Muscle of back (tissue), 11 donors: ENCODE results near the gene BTF3L4. TPM values are rescaled to one million over a fixed set of nuclear protein-coding genes. Genes with fewer than 3 reads are reported as not detected.
"Not testable (repeated sequence)": the region's sequence is repeated elsewhere in the genome, so short reads cannot be mapped to it uniquely, and the experiment has no call there.

Experiments used
- DNase-seq, 3 donors: peaks; one replicate each; pipeline versions ENCODE4 v3.0.0 to v3.0.0-alpha.2; 2013
- polyA plus RNA-seq, 10 donors: library from polyadenylated mRNA; unstranded; fragments of 120-200 nt; gene quantifications; one replicate each; pipeline ENCODE4 v1.2.1, GENCODE V29; 2013; ENCODE audit not compliant: insufficient read length in 10 of 10

The BTF3L4 gene
- polyA plus RNA-seq, 10 donors: 64.5 to 84.7 (median 75.4) TPM

- peak in 1 of 3 donors; percentile 13 for DNase-seq
Measured at GRCh38 chr1:52054496-52055065, 1.5 kb upstream of the BTF3L4 start.

DNA sequence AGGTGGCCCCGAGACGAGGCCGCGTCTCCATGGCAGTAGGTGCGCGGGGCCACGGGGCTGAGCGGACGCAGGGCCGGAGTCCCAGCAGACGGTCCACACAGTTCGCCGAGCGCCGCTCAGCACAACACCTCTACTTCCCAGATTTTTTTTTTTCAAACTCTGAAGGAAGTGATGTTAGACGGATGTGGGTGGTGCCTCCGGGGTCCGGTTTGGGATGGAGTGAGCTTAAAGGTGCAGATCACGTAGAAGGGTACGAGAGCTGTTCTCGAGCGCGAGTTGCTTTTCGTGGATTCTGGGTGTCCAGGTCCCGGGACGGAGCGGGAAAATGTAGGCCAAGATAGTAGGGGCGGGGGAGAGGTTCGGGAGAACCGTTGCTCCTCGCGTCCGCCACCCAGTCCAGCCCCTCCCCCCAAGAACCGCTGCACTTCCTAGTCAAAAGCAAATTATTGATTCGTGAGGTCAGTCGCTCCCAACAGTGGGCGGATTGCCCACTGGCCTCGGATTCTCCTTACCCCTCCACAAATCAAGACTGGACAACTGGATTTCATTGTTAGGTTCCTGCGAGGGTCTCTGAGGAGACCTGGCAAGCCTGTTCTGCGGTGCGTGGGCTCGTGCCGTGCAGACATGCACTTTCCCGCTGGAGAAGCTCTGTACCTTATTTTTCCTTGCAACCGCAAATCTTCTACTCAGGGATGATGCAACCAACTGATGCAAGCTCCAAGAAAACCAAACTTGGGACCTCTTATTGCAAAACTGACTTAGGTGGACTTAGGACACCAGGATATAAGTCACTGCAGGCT lies 829 bp upstream of the BTF3L4 start, which contains the start of gene TXNDC12:
Gene TXNDC12, minus strand, starts transcription at position 126 of the 800 bp plus-strand sequence. Its CDS starts 95 bp downstream, at position 31.
- peak; percentile 88 to 96 (median 90) for DNase-seq

DNA sequence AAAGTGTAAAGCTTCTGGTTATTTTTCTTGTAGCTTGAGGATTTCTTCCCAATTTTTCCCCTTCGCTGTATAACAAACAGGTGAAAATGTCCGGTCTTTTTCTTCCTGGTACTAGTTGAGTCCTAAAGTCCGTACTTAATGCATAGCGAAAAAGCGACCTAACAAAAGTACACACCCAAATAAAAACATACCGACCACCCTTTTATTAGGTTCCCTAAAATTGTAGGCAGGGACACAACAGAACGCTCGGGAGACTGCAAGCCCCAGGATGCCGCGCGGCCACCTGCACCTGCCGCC lies 281 bp upstream of the BTF3L4 start:
- no peak for DNase-seq

DNA sequence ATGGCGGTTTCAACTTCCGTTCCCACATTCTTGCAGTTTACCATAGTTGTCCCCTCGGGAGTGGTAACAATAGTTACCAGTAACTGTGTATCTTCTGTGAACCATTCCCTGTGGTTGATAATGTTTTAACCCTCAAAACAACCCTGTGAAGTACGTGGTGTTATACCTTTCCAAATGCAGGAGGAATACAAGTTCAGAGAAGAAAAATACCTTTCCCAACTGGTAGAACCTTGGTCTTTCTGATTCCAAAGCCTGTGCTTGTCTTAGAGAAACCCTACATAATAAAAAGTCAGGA lies 789 bp downstream of the BTF3L4 start:
- peak in 1 of 3 donors; percentile 34 for DNase-seq

DNA sequence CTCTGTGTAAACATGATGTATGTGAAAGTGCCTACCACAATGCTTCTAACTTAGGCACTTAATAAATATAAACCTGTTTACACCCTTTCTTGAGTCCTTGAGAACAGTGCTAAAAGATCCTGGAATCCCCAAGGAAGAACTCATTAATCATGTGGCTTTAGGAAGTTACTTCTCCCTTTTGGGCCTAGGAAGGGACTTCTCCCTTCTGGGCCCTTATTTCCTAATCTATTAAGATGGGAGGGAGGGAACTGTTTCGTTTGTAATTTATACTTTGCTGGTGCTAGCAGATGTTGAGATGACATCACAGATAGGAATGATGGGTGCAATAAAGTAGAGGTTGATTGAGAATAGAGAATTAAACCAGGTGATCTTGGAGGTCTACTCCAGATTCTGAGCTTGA lies 1.2 kb downstream of the BTF3L4 start:
- DNase-seq: no peak

- DNase-seq: no peak
Measured at GRCh38 chr1:52057876-52058415, 1.9 kb downstream of the BTF3L4 start.

GRCh38 chr1:52059321-52059720 lies 3.2 kb downstream of the BTF3L4 start:
- no peak for DNase-seq

DNA sequence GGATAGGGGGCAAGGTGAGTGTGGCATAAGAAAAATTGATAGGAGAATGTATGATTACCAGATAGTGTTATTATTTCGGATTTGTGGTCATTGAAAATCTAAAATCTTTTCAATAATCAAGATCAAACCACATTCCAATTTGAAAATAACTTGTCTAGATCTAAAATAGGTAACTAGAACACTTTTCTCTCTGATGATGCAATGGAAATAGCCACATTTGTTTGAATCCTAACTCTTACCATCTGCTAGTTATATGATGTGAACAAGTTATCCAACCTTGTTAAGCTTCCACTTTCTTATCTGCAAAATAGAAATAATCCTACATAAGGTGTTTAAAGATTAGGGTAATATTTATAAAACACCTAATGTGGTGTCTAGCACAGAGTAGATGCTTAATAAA lies 3.8 kb downstream of the BTF3L4 start:
- no peak for DNase-seq

- DNase-seq: no peak
Measured at GRCh38 chr1:52060822-52061221, 4.7 kb downstream of the BTF3L4 start.

- DNase-seq: no peak
Measured at GRCh38 chr1:52063192-52063591, 7.1 kb downstream of the BTF3L4 start.

- DNase-seq: no peak
Measured at GRCh38 chr1:52070704-52071103, 14.6 kb downstream of the BTF3L4 start.

GRCh38 chr1:52072291-52072690 lies 16.2 kb downstream of the BTF3L4 start:
- no peak for DNase-seq

DNA sequence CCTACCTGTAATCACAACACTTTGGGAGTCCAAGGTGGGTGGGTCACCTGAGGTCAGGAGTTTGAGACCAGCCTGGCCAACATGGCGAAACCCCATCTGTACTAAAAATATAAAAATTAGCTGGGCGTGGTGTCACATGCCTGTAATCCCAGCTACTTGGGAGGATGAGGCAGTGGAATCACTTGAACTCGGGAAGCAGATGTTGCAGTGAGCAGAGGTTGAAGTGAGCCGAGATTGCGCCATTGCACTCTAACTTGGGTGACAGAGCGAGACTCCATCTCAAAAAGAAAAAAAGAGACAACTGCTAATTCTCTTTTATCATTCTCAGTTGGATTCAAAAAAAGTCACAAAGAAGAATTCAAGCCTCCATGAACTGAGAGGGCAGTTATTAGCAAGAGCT lies 21.2 kb downstream of the BTF3L4 start:
- not testable (repeated sequence) for DNase-seq

- no peak for DNase-seq
Measured at GRCh38 chr1:52080014-52080415, 23.9 kb downstream of the BTF3L4 start.

- DNase-seq: not testable (repeated sequence)
Measured at GRCh38 chr1:52087892-52088291, 31.8 kb downstream of the BTF3L4 start.

GRCh38 chr1:52094300-52094699 lies 38.2 kb downstream of the BTF3L4 start:
- not testable (repeated sequence) for DNase-seq

DNA sequence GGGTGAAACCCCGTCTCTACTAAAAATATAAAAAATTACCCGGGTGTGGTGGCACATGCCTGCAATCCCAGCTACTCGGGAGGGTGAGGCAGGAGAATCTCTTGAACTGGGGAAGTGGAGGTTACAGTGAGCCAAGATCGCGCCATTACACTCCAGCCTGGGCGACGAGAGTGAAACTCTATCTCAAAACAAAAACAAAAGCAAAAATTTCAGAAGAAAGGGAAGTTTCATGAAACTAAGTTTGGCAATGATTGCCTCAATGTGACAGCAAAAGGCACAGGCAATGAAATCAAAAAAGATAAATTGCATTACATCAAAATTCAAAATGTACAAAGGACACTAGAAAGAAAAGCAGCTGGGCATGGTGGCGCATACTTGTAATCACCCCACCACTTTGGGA lies 40.1 kb downstream of the BTF3L4 start:
- DNase-seq: no peak

DNA sequence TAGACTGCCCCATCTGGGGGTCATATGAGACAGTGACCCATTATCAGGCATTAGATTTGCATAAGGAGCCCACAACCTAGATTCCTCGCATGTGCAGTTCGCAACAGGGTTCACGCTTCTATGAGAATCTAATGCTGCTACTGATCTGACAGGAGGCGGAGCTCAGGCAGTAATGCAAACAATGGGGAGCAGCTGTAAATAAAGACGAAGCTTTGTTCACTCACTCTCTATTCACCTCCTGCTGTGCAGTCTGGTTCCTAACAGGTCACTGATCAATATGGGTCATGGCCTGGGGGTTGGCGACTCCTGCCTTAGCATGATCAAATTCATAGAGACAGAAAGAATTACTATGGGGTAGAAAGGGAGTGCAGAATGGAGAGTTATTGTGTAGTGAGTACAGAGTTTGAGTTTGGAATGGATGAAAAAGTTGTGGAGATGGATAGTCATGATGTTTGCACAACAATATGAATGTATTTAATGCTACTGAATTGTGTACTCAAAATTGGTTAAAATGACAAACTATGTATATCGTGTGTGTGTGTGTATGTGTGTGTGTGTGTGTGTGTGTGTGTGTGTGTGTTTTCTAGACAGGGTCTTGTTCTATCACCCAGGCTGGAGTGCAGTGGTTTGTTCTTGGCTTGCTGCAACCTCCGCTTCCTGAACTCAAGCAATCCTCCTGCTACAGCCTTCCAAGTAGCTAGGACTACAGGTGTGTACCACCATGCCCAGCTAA lies 42.2 kb downstream of the BTF3L4 start:
- DNase-seq: no peak

DNA sequence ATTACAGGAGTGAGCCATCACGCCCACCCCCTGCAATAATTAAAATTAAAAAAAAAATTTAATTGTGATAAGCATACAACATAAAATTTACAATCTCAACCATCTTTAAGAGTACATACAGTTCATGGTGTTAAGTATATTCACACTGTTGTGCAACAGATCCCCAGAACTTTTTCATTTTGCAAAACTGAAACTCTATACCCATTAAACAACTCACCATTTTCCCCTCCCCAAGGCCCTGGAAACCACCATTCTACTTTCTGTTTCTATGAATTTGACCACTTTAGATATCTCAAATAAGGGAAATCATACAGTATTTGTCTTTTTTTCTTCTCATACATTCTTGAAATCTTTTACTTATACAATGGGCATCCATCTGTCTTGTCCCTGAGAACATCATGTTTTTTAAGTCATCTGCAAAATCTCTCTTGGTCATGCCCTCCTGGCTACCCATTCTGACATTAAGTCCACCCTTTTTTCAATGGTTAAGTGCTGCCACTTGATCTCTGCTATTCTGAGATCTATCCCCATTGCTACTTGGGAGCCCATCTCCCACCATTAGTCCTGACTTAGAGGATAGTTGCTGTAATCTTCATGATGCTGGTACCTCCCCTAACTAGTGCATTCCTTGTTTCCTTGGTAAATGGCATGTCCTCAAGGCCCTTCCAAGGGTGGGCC lies 46.4 kb downstream of the BTF3L4 start:
- no peak for DNase-seq

- DNase-seq: no peak
Measured at GRCh38 chr1:52111492-52111891, 55.4 kb downstream of the BTF3L4 start.

GRCh38 chr1:52112489-52112888 lies 56.4 kb downstream of the BTF3L4 start:
- DNase-seq: no peak
